ENCODE data around the gene HEBP2.

GRCh38 chr6:138396709-138397108, 7.3 kb upstream of the HEBP2 start:
- TF ChIP-seq POLR2A (IDR thresholded peaks at IDR 0.05) (no peak), CTCF (IDR thresholded peaks at IDR 0.05) (no peak)
